DMS53 (cell line): ENCODE data around the gene SRGAP1.

Source experiments
- DNase-seq: peaks from one replicate; lab custom pipeline; 2025; lab: John Stamatoyannopoulos, UW

SRGAP1 gene

DNA sequence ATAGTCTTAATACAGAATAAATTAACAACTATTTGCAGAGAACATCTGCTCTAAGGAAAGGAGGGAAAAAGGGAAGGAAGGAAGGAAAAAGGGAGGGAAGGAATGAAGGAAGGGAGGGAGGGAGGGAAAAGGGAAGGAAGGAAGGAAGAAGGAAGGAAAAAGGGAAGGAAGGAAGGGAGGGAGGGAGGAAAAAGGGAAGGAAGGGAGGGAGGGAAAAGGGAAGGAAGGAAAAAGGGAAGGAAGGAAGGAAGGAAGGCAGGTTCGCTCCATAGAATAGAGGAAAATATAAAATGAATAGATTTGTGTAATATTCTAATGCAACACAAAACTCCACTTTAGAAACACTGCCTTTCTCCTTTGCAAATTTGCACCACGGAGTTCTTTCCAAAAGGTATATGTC lies 361.0 kb downstream of the SRGAP1 start:
- no peak for DNase-seq

DNA sequence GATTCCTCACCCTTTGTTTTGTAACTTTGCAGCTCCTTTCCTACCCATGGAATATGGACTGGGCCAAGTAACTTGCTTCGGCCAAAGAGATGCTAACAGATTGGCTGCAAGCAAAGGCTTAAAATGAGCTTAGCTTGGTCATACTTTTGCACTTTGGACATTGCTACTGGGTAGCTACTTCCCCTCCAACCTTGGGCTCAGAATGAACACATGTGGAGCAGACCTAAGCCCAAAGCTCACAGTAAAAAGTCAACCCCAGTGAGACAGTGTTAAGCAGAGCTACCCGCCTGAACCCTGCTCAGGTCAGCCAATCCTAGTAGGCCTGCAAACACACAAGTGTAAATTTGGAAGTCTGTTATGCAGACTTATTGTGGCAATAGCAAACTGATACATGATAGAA lies 363.0 kb downstream of the SRGAP1 start:
- no peak for DNase-seq
